Suprapubic skin (tissue), 4 donors: Measurements from ENCODE around the gene MRGPRF. TPM values are rescaled to one million over a fixed set of nuclear protein-coding genes. Genes with fewer than 3 reads are reported as not detected.

ENCODE experiments used
- DNase-seq, 2 donors: peaks; one replicate each; pipeline ENCODE4 v3.0.0-alpha.2; 2019; ENCODE audit warnings: low spot score in 2 of 2
- H3K27ac ChIP-seq: fragments of 200-600 bp; sonication (generic); one replicate; pipeline ENCODE4 v1.5.1; 2019
- H3K27me3 ChIP-seq: fragments of 200-600 bp; sonication (generic); one replicate; pipeline ENCODE4 v1.5.1; 2019
- H3K36me3 ChIP-seq: fragments of 200-600 bp; sonication (generic); one replicate; pipeline ENCODE4 v1.5.1; 2019
- H3K4me1 ChIP-seq: fragments of 200-600 bp; sonication (generic); one replicate; pipeline ENCODE4 v1.5.1; 2019
- H3K4me3 ChIP-seq: fragments of 200-600 bp; sonication (generic); one replicate; pipeline ENCODE4 v1.5.1; 2019; ENCODE audit warnings: mild to moderate bottlenecking
- H3K9me3 ChIP-seq: fragments of 200-600 bp; sonication (generic); one replicate; pipeline ENCODE4 v1.5.1; 2019
- CTCF ChIP-seq, 2 donors: fragments of 200-600 bp in 1 of 2; fragments of 450-650 bp in 1 of 2; sonication (generic) in 1 of 2; IDR thresholded peaks; one replicate each; pipeline ENCODE4 v1.5.1; 2016 to 2019; ENCODE audit warnings: antibody characterized with exemption in 2 of 2, mild to moderate bottlenecking in 1 of 2, moderate library complexity in 1 of 2
- EP300 ChIP-seq: sonication (generic); formaldehyde crosslinking; IDR thresholded peaks from one replicate; pipeline ENCODE4 v1.6.1; 2017; ENCODE audit warnings: antibody characterized with exemption
- POLR2A ChIP-seq, 2 donors: fragments of 450-650 bp; IDR thresholded peaks; one replicate each; pipeline ENCODE4 v1.6.1; 2017; ENCODE audit warnings: antibody characterized with exemption in 2 of 2, mild to moderate bottlenecking in 2 of 2, moderate library complexity in 2 of 2
- POLR2AphosphoS5 ChIP-seq, 3 donors: sonication (generic); formaldehyde crosslinking; IDR thresholded peaks; one replicate each; pipeline ENCODE4 v1.6.1; 2017; ENCODE audit warnings: antibody characterized with exemption in 3 of 3
- WGBS: methylation state at CpG from one replicate; pipeline ENCODE4 v1.1.5; 2018; 5-methylcytosine and 5-hydroxymethylcytosine counted together
- total RNA-seq, 4 donors: library from RNA; depleted of rRNA; stranded (reverse); fragments of >200 nt; gene quantifications; one replicate each; pipeline ENCODE4 v1.1.0, GENCODE V29; 2016

Gene MRGPRF
- 1 to 10 TPM; 2.0 to 9.8 (median 4.8) TPM for total RNA-seq

GRCh38 chr11:69013009-69013951 is at the start of gene MRGPRF:
TSS of gene MRGPRF (minus strand) at chr11:69013246. CDS start at chr11:69009901, 3,345 bp downstream.
- Histone ChIP-seq H3K36me3 (no peaks in the 10 kb centered on the region), H3K4me3 (peak within 1 kb of the TSS; percentile 44), H3K4me1 (peaks cover 59% of the 10 kb centered on the region), H3K27ac (peak within 1 kb of the TSS; percentile 80), H3K9me3 (no peaks in the 10 kb centered on the region), H3K27me3 (peaks cover 39% of the 10 kb centered on the region)
- peak in 1 of 2 donors; percentile 40 for TF ChIP-seq CTCF (IDR thresholded peaks at IDR 0.05)
- no peak for TF ChIP-seq POLR2A (IDR thresholded peaks at IDR 0.05)
- WGBS, result 18% methylated on average over 16 of the region's 43 CpGs
- DNase-seq, result peak; percentile 94 to 95

GRCh38 chr11:69062169-69062855 is 49.3 kb upstream of the MRGPRF start:
- H3K27me3 ChIP-seq, result no peaks in the 10 kb centered on the region
- H3K27ac ChIP-seq, result no peak overlapping the region
- 88% methylated on average over 13 of the region's 15 CpGs for WGBS
- no peaks in the 10 kb centered on the region for H3K4me1 ChIP-seq
- DNase-seq, result no peak
- H3K9me3 ChIP-seq, result no peaks in the 10 kb centered on the region
- H3K36me3 ChIP-seq, result peaks cover 65% of the 10 kb centered on the region
- H3K4me3 ChIP-seq, result no peak overlapping the region
- TF ChIP-seq POLR2A (IDR thresholded peaks at IDR 0.05) (no peak), POLR2AphosphoS5 (IDR thresholded peaks at IDR 0.05) (no peak), CTCF (IDR thresholded peaks at IDR 0.05) (no peak), EP300 (no peak)

DNA sequence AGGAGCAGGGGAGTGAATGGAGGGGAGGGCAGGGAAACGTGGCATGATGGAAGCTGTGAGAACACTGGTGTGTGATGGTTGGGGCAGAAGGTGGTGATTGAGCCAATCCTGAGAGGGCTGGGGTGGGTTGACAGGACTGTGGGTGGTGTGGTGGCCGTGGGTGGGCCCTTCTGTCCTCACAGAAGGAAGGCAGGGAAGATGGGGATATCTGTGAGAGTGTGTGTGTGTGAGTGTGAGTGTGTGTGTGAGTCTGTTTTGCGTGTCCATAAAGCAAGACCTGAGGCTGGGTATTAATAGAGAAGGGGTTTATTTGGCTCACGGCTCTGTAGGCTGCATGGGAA is 48.6 kb upstream of the MRGPRF start:
- Histone ChIP-seq H3K36me3 (peaks cover 61% of the 10 kb centered on the region), H3K27ac (no peak overlapping the region), H3K27me3 (no peaks in the 10 kb centered on the region), H3K4me3 (no peak overlapping the region), H3K4me1 (no peaks in the 10 kb centered on the region), H3K9me3 (no peaks in the 10 kb centered on the region)
- DNase-seq, result no peak
- TF ChIP-seq EP300 (no peak), POLR2A (IDR thresholded peaks at IDR 0.05) (no peak), CTCF (IDR thresholded peaks at IDR 0.05) (no peak), POLR2AphosphoS5 (IDR thresholded peaks at IDR 0.05) (no peak)
- WGBS, result 80% methylated on average over 4 of the region's 4 CpGs

DNA sequence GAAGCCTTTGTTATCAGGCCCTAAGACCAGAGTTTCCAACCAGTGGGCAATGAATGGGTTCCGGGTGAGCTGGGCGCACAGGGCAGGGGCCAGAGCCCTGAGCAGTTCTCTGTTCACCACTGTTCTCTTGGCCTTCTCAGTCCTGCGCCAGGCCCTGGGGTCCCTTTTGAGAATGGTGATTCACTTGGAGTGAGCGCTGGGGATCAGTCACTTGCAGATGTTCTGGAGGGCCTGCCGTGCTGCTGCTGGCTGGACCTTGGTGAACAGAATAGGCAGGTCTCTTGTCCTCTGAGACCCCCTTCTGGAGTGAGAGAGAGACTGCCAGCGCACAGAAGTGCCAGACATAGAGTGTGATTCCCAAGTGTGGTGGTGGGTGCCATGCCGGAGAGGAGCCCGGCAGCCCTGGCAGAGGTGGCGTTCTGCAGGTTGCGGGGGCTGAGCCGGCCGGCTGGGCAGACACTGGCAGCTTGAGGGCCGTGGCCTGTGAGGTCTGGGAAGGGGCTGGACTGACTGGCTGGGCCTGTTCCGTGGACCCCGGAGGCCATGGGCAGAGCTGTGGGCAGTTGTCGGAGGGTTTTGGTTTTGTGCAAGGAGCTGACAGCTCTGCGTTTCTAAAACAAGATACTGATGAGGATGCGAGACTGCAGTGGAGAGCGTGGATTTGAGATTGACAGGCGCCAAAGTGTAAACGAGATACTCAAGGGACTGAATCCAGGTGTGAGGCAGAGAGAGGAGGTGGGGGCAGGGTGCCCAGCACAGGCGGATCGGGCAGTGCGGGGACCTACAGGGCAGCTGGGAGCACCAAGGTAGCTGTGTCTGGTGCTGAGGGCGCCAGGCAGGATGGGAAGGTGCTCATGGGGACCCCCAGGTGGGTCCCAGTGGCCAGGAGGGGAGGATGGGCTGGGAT is 48.0 kb upstream of the MRGPRF start:
- no peak overlapping the region for H3K27ac ChIP-seq
- H3K36me3 ChIP-seq, result peaks cover 61% of the 10 kb centered on the region
- H3K9me3 ChIP-seq, result no peaks in the 10 kb centered on the region
- H3K4me3 ChIP-seq, result no peak overlapping the region
- H3K27me3 ChIP-seq, result no peaks in the 10 kb centered on the region
- TF ChIP-seq POLR2AphosphoS5 (IDR thresholded peaks at IDR 0.05) (no peak), CTCF (IDR thresholded peaks at IDR 0.05) (no peak), POLR2A (IDR thresholded peaks at IDR 0.05) (no peak), EP300 (no peak)
- WGBS, result 91% methylated on average over 20 of the region's 25 CpGs
- no peaks in the 10 kb centered on the region for H3K4me1 ChIP-seq
- no peak for DNase-seq
